ENCODE results near the gene MUSTN1.

DNA sequence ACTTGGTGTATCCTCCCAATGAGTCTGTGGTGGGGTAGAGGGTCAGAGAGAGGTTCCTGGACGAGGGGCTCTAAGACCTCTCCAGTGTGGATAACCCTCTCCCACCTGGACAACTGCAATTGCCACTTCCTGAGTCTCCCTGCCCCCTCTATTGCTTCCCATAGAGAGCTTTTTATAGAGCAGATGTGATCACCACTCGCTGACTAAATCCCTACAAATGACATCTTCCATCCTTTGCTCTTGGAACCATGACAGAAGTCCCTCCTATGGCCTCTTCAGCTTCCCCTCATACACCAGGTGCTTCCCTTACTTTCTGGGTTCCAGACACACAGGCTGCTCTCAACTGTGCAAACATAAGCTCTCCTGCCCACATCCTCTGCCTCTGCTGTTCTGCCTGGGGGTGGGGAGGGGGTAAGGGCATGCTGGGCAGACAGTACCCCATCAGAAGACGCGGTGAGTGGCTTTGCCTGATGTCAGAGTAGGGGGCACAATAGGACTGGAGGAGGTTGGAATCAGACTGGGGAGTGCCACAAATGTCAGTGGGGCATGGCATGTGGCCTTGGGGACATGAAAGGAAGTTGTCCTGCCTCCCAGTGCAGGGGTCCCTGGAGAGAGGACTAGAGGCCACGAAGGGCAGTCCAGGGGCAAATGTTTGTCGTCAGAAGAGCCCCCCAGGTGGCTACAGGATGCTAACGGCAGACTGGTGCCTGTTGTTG, 25.0 kb downstream of the MUSTN1 start:
- TF ChIP-seq CTCF (IDR thresholded peaks at IDR 0.05) (no peak), POLR2AphosphoS5 (IDR thresholded peaks at IDR 0.05; ENCODE audit: insufficient read depth in 1 of 2, low read depth in 1 of 2) (no peak), POLR2A (IDR thresholded peaks at IDR 0.05) (no peak)
